ENCODE results near the gene INO80B.

GRCh38 chr2:74472086-74472944 is 17.4 kb downstream of the INO80B start, which contains the start of gene MRPL53:
- TF ChIP-seq POLR2A (IDR thresholded peaks at IDR 0.05) = peak; percentile 78 to 92 (median 82)
- TF ChIP-seq CTCF (IDR thresholded peaks at IDR 0.05 in 8 of 11, conservative IDR thresholded peaks at IDR 0.05 in 3 of 11) = peak in 3 of 11 experiments; percentile 10 to 31 (median 20)
- peak; percentile 99 to 100 (median 99) for TF ChIP-seq POLR2AphosphoS5 (IDR thresholded peaks at IDR 0.05)
